HepG2 (cell line): Measurements from ENCODE around the gene CHCT1. TPM values are rescaled to one million over a fixed set of nuclear protein-coding genes. Genes with fewer than 3 reads are reported as not detected.

Source experiments
- CBX5 ChIP-seq: sonication (generic); formaldehyde crosslinking; IDR thresholded peaks from 2 replicates; pipeline ENCODE4 v1.4.0; 2020; ENCODE audit warnings: missing genetic modification reagents, borderline replicate concordance
- ETS1 ChIP-seq: sonication (generic); formaldehyde crosslinking; IDR thresholded peaks from 2 replicates; pipeline ENCODE4 v1.4.0; 2020; ENCODE audit warnings: missing genetic modification reagents
- GTF3A ChIP-seq: sonication (generic); formaldehyde crosslinking; conservative IDR thresholded peaks from 2 replicates; pipeline ENCODE4 v1.4.0; 2020; ENCODE audit warnings: mild to moderate bottlenecking, missing genetic modification reagents
- HNRNPUL1 ChIP-seq: fragments of 200-400 bp; formaldehyde crosslinking; IDR thresholded peaks from 2 replicates; pipeline ENCODE4 v1.6.1; 2017; ENCODE audit warnings: low read depth, mild to moderate bottlenecking, low read length, moderate library complexity
- HOMEZ ChIP-seq: IDR thresholded peaks from 2 replicates; pipeline ENCODE4 v1.6.1; 2016; ENCODE audit warnings: low read depth
- HOXA5 ChIP-seq: sonication (generic); formaldehyde crosslinking; IDR thresholded peaks from 2 replicates; pipeline ENCODE4 v1.4.0; 2020; ENCODE audit warnings: missing genetic modification reagents
- KDM3A ChIP-seq: IDR thresholded peaks from 2 replicates; pipeline ENCODE4 v1.6.1; 2018; ENCODE audit warnings: low read depth, missing compliant biosample characterization
- KDM5A ChIP-seq: fragments of 200-600 bp; sonication (generic); IDR thresholded peaks from 2 replicates; pipeline ENCODE4 v1.7.0; 2018; ENCODE audit warnings: antibody characterized with exemption, mild to moderate bottlenecking, low read length, borderline replicate concordance
- LBX2 ChIP-seq: sonication (generic); formaldehyde crosslinking; IDR thresholded peaks from 2 replicates; pipeline ENCODE4 v1.5.0; 2020; ENCODE audit warnings: missing genetic modification reagents, mild to moderate bottlenecking, borderline replicate concordance
- MAZ ChIP-seq, 2 experiments: sonication (generic) in 1 of 2; formaldehyde crosslinking in 1 of 2; IDR thresholded peaks; 2 replicates each; pipeline versions ENCODE4 v1.5.0 to v1.6.1; 2012 to 2020; ENCODE audit warnings: low read depth in 2 of 2, mild to moderate bottlenecking in 2 of 2, borderline replicate concordance in 1 of 2, improper control_type of control experiment in 1 of 2, low read length in 1 of 2, missing genetic modification reagents in 1 of 2, moderate library complexity in 1 of 2
- MXI1 ChIP-seq: IDR thresholded peaks from 3 replicates; pipeline ENCODE4 v1.6.1; 2012; ENCODE audit warnings: low read depth, low read length, inconsistent platforms, borderline replicate concordance
- NR0B2 ChIP-seq: sonication (generic); formaldehyde crosslinking; IDR thresholded peaks from 2 replicates; pipeline ENCODE4 v1.4.0; 2020; ENCODE audit warnings: mild to moderate bottlenecking, missing genetic modification reagents
- NR2F6 ChIP-seq, 2 experiments: IDR thresholded peaks; 2 replicates each; pipeline ENCODE4 v1.6.1; 2016; ENCODE audit warnings: antibody characterized with exemption in 1 of 2, mild to moderate bottlenecking in 1 of 2
- NR3C1 ChIP-seq: sonication (generic); formaldehyde crosslinking; IDR thresholded peaks from 2 replicates; pipeline ENCODE4 v1.4.0; 2020; ENCODE audit warnings: missing genetic modification reagents
- RBAK ChIP-seq: sonication (generic); formaldehyde crosslinking; IDR thresholded peaks from 2 replicates; pipeline ENCODE4 v1.5.1; 2020; ENCODE audit warnings: mild to moderate bottlenecking, missing genetic modification reagents
- RBM22 ChIP-seq: fragments of 200-400 bp; formaldehyde crosslinking; optimal IDR thresholded peaks from 2 replicates; pipeline ENCODE3; 2017; ENCODE audit warnings: mild to moderate bottlenecking, low read length, moderate library complexity
- REL ChIP-seq: sonication (generic); formaldehyde crosslinking; conservative IDR thresholded peaks from 2 replicates; pipeline ENCODE4 v1.8.0; 2022; ENCODE audit warnings: mild to moderate bottlenecking, missing genetic modification reagents, moderate library complexity
- STAT5B ChIP-seq: sonication (generic); formaldehyde crosslinking; IDR thresholded peaks from 2 replicates; pipeline ENCODE4 v1.4.0; 2020; ENCODE audit warnings: missing genetic modification reagents
- ZNF230 ChIP-seq: sonication (generic); formaldehyde crosslinking; IDR thresholded peaks from 2 replicates; pipeline ENCODE4 v1.4.0; 2020; ENCODE audit warnings: mild to moderate bottlenecking, missing genetic modification reagents
- ZNF264 ChIP-seq: sonication (generic); formaldehyde crosslinking; IDR thresholded peaks from 2 replicates; pipeline ENCODE4 v1.4.0; 2020; ENCODE audit warnings: missing genetic modification reagents
- ZNF605 ChIP-seq: sonication (generic); formaldehyde crosslinking; IDR thresholded peaks from 2 replicates; pipeline ENCODE4 v1.8.0; 2022; ENCODE audit warnings: mild to moderate bottlenecking, missing genetic modification reagents
- ZNF678 ChIP-seq: sonication (generic); formaldehyde crosslinking; IDR thresholded peaks from 2 replicates; pipeline ENCODE4 v1.4.0; 2020; ENCODE audit warnings: mild to moderate bottlenecking, missing genetic modification reagents
- ZNF737 ChIP-seq: sonication (generic); formaldehyde crosslinking; IDR thresholded peaks from 2 replicates; pipeline ENCODE4 v1.5.0; 2020; ENCODE audit warnings: missing genetic modification reagents, mild to moderate bottlenecking, borderline replicate concordance
- polyA plus RNA-seq, 8 experiments: library from polyadenylated mRNA; depleted of rRNA in 3 of 8; stranded (reverse) in 7 of 8; unstranded in 1 of 8; fragments of >200 nt; fragmentation: Illumina TruSeq in 4 of 8; extraction: Trizol in 4 of 8; gene quantifications; 2 replicates each; pipeline versions ENCODE4 v1.2.1 to v1.2.3, GENCODE V29; 2011 to 2016; ENCODE audit warnings: low read depth in 4 of 8, missing spikeins in 1 of 8, mixed read lengths in 1 of 8; ENCODE audit not compliant: insufficient read depth in 1 of 8
- total RNA-seq, 5 experiments: library from RNA; depleted of rRNA; stranded (reverse); fragments of >200 nt; fragmentation: Illumina TruSeq; extraction: Trizol; gene quantifications; 2 replicates each; pipeline ENCODE4 v1.2.3, GENCODE V29; 2016; ENCODE audit warnings: low read depth in 1 of 5
- TF ChIP-seq, protein P1 (sequence below): sonication (generic); formaldehyde crosslinking; IDR thresholded peaks from 2 replicates; pipeline ENCODE4 v1.8.0; 2022; ENCODE audit warnings: mild to moderate bottlenecking, missing genetic modification reagents; ENCODE audit not compliant: insufficient replicate concordance

Gene CHCT1
- total and polyA plus RNA-seq, 2 of the 13 experiments (the other 11 are each of a cell fraction or from before 2014, with no cell fraction given), result not detected

DNA sequence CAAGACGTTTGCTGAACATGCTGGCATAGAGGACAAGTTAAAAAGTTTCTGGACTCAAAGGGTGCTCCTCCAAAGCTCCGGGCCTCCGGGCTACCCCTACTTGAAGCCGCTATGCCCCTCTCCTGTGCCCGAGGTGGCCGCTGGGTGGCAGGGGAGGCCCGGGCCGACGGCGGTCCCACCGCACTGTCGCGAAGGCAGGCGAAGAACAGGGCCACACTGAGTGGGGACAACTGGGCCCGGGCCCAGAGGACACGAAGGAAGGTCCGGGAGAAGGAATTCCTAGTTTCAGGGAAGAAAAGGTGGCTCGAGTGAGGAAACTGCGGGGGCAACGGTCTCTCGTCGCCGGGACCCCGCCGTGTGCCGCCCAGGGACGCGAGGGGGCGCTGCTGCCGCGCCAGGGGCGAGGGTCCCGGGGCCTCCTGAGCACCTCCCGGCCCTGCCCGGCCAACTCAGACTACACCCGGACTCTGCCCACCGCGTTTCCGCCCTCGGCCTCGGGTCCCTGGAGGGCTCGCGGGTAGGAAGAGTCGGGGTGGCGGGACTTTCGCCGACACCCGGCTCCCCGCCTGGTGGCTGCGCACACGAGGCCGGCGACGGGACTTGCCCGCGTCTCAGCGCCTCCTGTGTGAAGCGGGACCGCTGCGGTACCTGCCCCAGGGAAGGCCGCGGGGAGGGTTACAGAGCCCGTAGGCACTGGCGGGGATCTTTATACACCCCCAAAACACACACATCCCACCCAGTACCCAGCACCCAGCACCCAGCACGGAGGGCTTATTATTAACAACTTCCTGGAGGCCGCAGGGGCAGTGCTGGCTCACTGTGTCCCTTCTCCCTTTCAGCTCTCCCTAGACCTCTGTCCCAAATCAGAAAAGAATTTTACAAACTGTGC lies 772 bp upstream of the CHCT1 start (continued):
- no peak for TF ChIP-seq LBX2 (CRISPR knock-in tag)
- TF ChIP-seq GTF3A (CRISPR knock-in tag), result 0 out of 2 replicates have a peak, but pooled peaks have one; percentile 54
- TF ChIP-seq, protein P1, sequence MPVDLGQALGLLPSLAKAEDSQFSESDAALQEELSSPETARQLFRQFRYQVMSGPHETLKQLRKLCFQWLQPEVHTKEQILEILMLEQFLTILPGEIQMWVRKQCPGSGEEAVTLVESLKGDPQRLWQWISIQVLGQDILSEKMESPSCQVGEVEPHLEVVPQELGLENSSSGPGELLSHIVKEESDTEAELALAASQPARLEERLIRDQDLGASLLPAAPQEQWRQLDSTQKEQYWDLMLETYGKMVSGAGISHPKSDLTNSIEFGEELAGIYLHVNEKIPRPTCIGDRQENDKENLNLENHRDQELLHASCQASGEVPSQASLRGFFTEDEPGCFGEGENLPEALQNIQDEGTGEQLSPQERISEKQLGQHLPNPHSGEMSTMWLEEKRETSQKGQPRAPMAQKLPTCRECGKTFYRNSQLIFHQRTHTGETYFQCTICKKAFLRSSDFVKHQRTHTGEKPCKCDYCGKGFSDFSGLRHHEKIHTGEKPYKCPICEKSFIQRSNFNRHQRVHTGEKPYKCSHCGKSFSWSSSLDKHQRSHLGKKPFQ, result no peak
- no peak for TF ChIP-seq REL (CRISPR knock-in tag)
- TF ChIP-seq CBX5 (CRISPR knock-in tag), result no peak
- TF ChIP-seq RBM22, result no peak
- no peak for TF ChIP-seq HNRNPUL1
- TF ChIP-seq ZNF678, result no peak
- 0 out of 2 replicates have a peak, but pooled peaks have one; percentile 32 for TF ChIP-seq MAZ (IDR thresholded peaks at IDR 0.05; ENCODE audit: borderline replicate concordance, low read depth, low read length)
- peak; percentile 53; the same call in 1 of the 2 replicates for TF ChIP-seq MAZ (CRISPR knock-in tag; IDR thresholded peaks at IDR 0.05; ENCODE audit: low read depth)
- 0 out of 2 replicates have a peak, but pooled peaks have one; percentile 32 for TF ChIP-seq ZNF605
- no peak for TF ChIP-seq RBAK (CRISPR knock-in tag)
- no peak for TF ChIP-seq NR3C1 (CRISPR knock-in tag)
- no peak for TF ChIP-seq HOMEZ (CRISPR knock-in tag)
- no peak for TF ChIP-seq NR2F6 (IDR thresholded peaks at IDR 0.05)
- no peak for TF ChIP-seq NR2F6 (CRISPR knock-in tag; IDR thresholded peaks at IDR 0.05)
- 0 out of 2 replicates have a peak, but pooled peaks have one; percentile 23 for TF ChIP-seq HOXA5
- TF ChIP-seq KDM3A, result peak; percentile 42; the same call in 1 of the 2 replicates
- TF ChIP-seq MXI1, result no peak
- no peak for TF ChIP-seq NR0B2 (CRISPR knock-in tag)
- TF ChIP-seq ZNF230 (CRISPR knock-in tag), result peak; percentile 33; the same call in 1 of the 2 replicates
- no peak for TF ChIP-seq STAT5B (CRISPR knock-in tag)
- no peak for TF ChIP-seq ZNF264 (CRISPR knock-in tag)
- no peak for TF ChIP-seq ETS1 (CRISPR knock-in tag)
- no peak for TF ChIP-seq ZNF737 (CRISPR knock-in tag)
- TF ChIP-seq KDM5A, result peak; percentile 25; the same call in 1 of the 2 replicates
